ENCODE measurements around the gene XCL1.
"Not testable (repeated sequence)": the region's sequence is repeated elsewhere in the genome, so short reads cannot be mapped to it uniquely, and the experiment has no call there.

- not testable (repeated sequence) for TF ChIP-seq CTCF (conservative IDR thresholded peaks at IDR 0.05; ENCODE audit: low read depth in 2 of 2); POLR2AphosphoS5 (IDR thresholded peaks at IDR 0.05; ENCODE audit: low read depth); JUNB (IDR thresholded peaks at IDR 0.05; ENCODE audit: unreplicated experiment); REST (IDR thresholded peaks at IDR 0.05; ENCODE audit: unreplicated experiment); EZH2phosphoT487 (IDR thresholded peaks at IDR 0.05; ENCODE audit: unreplicated experiment); CREB1 (CRISPR knock-in tag; IDR thresholded peaks at IDR 0.05; ENCODE audit: low read depth); EZH2 (IDR thresholded peaks at IDR 0.05; ENCODE audit: low read depth, unreplicated experiment); STAT1 (IDR thresholded peaks at IDR 0.05; ENCODE audit: unreplicated experiment); ZNF114 (CRISPR knock-in tag; IDR thresholded peaks at IDR 0.05); ETS1 (IDR thresholded peaks at IDR 0.05); NANOG (IDR thresholded peaks at IDR 0.05; ENCODE audit: borderline replicate concordance)
Observed at GRCh38 chr1:168543840-168544498, 32.4 kb upstream of the XCL1 start, which contains the start of gene XCL2.

Measured in GM23338 (cell line).